Measurements from ENCODE around the gene TMBIM1. TPM values are rescaled to one million over a fixed set of nuclear protein-coding genes. Genes with fewer than 3 reads are reported as not detected.

The TMBIM1 gene
- total RNA-seq, 1 experiment from 2014 or later, result 23.5 TPM

GRCh38 chr2:218315397-218315796 lies 23.1 kb upstream of the TMBIM1 start:
- TF ChIP-seq ZNF317 (CRISPR knock-in tag; IDR thresholded peaks at IDR 0.05; ENCODE audit: borderline replicate concordance, low read depth) (no peak), IRF2 (CRISPR knock-in tag; IDR thresholded peaks at IDR 0.05; ENCODE audit: borderline replicate concordance, low read depth) (no peak), JAZF1 (CRISPR knock-in tag; IDR thresholded peaks at IDR 0.05) (no peak), STAT6 (CRISPR knock-in tag; conservative IDR thresholded peaks at IDR 0.05; ENCODE audit: low read depth) (no peak), ZNF121 (CRISPR knock-in tag; IDR thresholded peaks at IDR 0.05) (no peak), AFF4 (CRISPR knock-in tag; IDR thresholded peaks at IDR 0.05; ENCODE audit: borderline replicate concordance) (no peak), SMAD4 (CRISPR knock-in tag; IDR thresholded peaks at IDR 0.05) (no peak), TCF7 (CRISPR knock-in tag; IDR thresholded peaks at IDR 0.05; ENCODE audit: low read depth) (no peak), ZNF425 (CRISPR knock-in tag; conservative IDR thresholded peaks at IDR 0.05) (no peak), NR1H2 (CRISPR knock-in tag; IDR thresholded peaks at IDR 0.05) (no peak), ZNF219 (CRISPR knock-in tag; IDR thresholded peaks at IDR 0.05; ENCODE audit: borderline replicate concordance) (no peak), ZMAT4 (CRISPR knock-in tag; IDR thresholded peaks at IDR 0.05) (no peak), FOXP1 (CRISPR knock-in tag; IDR thresholded peaks at IDR 0.05; ENCODE audit: borderline replicate concordance) (no peak), ZNF671 (CRISPR knock-in tag; IDR thresholded peaks at IDR 0.05) (no peak), SP1 (CRISPR knock-in tag; conservative IDR thresholded peaks at IDR 0.05) (no peak), ZNF263 (CRISPR knock-in tag; IDR thresholded peaks at IDR 0.05; ENCODE audit: low read depth) (no peak)
- TF ChIP-seq, protein P1, sequence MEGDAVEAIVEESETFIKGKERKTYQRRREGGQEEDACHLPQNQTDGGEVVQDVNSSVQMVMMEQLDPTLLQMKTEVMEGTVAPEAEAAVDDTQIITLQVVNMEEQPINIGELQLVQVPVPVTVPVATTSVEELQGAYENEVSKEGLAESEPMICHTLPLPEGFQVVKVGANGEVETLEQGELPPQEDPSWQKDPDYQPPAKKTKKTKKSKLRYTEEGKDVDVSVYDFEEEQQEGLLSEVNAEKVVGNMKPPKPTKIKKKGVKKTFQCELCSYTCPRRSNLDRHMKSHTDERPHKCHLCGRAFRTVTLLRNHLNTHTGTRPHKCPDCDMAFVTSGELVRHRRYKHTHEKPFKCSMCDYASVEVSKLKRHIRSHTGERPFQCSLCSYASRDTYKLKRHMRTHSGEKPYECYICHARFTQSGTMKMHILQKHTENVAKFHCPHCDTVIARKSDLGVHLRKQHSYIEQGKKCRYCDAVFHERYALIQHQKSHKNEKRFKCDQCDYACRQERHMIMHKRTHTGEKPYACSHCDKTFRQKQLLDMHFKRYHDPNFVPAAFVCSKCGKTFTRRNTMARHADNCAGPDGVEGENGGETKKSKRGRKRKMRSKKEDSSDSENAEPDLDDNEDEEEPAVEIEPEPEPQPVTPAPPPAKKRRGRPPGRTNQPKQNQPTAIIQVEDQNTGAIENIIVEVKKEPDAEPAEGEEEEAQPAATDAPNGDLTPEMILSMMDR (IDR thresholded peaks at IDR 0.05), result no peak
- TF ChIP-seq, protein P2, sequence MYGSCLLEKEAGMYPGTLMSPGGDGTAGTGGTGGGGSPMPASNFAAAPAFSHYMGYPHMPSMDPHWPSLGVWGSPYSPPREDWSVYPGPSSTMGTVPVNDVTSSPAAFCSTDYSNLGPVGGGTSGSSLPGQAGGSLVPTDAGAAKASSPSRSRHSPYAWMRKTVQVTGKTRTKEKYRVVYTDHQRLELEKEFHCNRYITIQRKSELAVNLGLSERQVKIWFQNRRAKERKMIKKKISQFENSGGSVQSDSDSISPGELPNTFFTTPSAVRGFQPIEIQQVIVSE (CRISPR knock-in tag; IDR thresholded peaks at IDR 0.05; ENCODE audit: borderline replicate concordance), result no peak
- TF ChIP-seq, protein P3, sequence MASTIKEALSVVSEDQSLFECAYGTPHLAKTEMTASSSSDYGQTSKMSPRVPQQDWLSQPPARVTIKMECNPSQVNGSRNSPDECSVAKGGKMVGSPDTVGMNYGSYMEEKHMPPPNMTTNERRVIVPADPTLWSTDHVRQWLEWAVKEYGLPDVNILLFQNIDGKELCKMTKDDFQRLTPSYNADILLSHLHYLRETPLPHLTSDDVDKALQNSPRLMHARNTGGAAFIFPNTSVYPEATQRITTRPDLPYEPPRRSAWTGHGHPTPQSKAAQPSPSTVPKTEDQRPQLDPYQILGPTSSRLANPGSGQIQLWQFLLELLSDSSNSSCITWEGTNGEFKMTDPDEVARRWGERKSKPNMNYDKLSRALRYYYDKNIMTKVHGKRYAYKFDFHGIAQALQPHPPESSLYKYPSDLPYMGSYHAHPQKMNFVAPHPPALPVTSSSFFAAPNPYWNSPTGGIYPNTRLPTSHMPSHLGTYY (CRISPR knock-in tag; IDR thresholded peaks at IDR 0.05), result no peak
- TF ChIP-seq, protein P4, sequence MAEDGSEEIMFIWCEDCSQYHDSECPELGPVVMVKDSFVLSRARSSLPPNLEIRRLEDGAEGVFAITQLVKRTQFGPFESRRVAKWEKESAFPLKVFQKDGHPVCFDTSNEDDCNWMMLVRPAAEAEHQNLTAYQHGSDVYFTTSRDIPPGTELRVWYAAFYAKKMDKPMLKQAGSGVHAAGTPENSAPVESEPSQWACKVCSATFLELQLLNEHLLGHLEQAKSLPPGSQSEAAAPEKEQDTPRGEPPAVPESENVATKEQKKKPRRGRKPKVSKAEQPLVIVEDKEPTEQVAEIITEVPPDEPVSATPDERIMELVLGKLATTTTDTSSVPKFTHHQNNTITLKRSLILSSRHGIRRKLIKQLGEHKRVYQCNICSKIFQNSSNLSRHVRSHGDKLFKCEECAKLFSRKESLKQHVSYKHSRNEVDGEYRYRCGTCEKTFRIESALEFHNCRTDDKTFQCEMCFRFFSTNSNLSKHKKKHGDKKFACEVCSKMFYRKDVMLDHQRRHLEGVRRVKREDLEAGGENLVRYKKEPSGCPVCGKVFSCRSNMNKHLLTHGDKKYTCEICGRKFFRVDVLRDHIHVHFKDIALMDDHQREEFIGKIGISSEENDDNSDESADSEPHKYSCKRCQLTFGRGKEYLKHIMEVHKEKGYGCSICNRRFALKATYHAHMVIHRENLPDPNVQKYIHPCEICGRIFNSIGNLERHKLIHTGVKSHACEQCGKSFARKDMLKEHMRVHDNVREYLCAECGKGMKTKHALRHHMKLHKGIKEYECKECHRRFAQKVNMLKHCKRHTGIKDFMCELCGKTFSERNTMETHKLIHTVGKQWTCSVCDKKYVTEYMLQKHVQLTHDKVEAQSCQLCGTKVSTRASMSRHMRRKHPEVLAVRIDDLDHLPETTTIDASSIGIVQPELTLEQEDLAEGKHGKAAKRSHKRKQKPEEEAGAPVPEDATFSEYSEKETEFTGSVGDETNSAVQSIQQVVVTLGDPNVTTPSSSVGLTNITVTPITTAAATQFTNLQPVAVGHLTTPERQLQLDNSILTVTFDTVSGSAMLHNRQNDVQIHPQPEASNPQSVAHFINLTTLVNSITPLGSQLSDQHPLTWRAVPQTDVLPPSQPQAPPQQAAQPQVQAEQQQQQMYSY (CRISPR knock-in tag; IDR thresholded peaks at IDR 0.05), result no peak
- peaks cover 3% of the 10 kb centered on the region for H3K27me3 Mint-ChIP-seq (ENCODE audit: low read depth)
- no peaks in the 10 kb centered on the region for H3K9me3 Mint-ChIP-seq
- no peaks in the 10 kb centered on the region for H3K36me3 Mint-ChIP-seq
- ATAC-seq (no peak), DNase-seq (ENCODE audit: low spot score) (no peak)
- peaks cover 5% of the 10 kb centered on the region for H3K4me1 Mint-ChIP-seq
- H3K4me3 Mint-ChIP-seq, result no peak overlapping the region
- ChIA-PET POLR2A (no interaction called here), CTCF (interaction anchor here (0.7 kb wide), 1 partner anchor 858 kb away, joined by 4 read pairs; no protein-coding TSS in a partner anchor)
- H3K27ac Mint-ChIP-seq, result no peak overlapping the region

Measured in WTC11 (cell line).